Stimulated activated CD4-positive, alpha-beta T cell treated with anti-CD3 and anti-CD28 coated beads, Interleukin-12 subunit alpha, Interleukin-12 subunit beta, amount 100 ng/mL, for 48 hours (primary cell): ENCODE results near the gene C10orf71.

Experiments used
- DNase-seq, 3 donors: peaks; one replicate each; pipeline ENCODE4 v3.0.0-alpha.2; 2020; ENCODE audit warnings: low read depth in 2 of 3, low spot score in 1 of 3

Gene C10orf71

GRCh38 chr10:49332768-49333167 lies 33.8 kb downstream of the C10orf71 start:
- DNase-seq = no peak

DNA sequence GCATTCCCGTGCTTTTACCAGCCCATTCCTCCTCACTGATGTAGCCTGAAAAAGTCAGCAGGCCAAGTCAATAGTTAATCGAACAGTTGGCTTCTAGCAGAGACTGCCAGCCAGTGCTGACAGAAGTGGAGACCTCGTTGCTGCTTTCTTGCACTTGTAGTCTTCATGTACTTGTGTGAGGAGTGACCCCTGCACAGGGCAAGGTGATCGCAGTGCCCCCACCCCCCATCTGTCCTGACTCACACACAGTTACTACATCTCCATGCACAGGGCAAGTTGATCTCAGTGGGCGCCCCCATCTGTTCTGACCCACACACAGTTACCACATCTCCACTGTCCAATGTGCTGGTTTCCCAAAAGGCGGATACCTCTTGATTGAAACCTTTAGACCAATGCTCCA lies 34.2 kb downstream of the C10orf71 start:
- no peak for DNase-seq

- no peak for DNase-seq
Observed at GRCh38 chr10:49334964-49335363, 36.0 kb downstream of the C10orf71 start.

GRCh38 chr10:49335364-49335972 lies 36.5 kb downstream of the C10orf71 start:
- no peak for DNase-seq

DNA sequence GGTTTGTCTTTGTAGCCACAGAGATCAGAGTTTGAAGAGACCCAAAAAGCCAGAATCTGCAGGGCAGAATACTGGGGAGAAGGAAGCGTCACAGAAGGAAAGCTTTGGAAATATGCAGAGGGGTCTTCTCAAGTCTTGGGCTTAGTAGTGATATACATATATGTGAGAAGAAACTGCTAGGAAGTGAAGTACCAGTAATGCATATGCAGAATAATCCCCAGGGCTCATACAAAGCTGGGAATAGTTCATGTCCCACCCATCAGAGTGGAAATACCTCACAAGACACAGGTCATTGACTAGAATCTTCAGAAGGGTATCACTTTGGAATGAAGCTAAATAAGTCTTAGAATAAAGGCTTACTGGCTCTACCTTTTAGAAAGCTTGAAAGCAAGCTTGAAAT lies 39.6 kb downstream of the C10orf71 start:
- DNase-seq = no peak

GRCh38 chr10:49344840-49345239 lies 45.9 kb downstream of the C10orf71 start:
- DNase-seq = no peak

- DNase-seq = no peak
Observed at GRCh38 chr10:49347342-49347741, 48.4 kb downstream of the C10orf71 start.

GRCh38 chr10:49347827-49348226 lies 48.9 kb downstream of the C10orf71 start:
- no peak for DNase-seq

DNA sequence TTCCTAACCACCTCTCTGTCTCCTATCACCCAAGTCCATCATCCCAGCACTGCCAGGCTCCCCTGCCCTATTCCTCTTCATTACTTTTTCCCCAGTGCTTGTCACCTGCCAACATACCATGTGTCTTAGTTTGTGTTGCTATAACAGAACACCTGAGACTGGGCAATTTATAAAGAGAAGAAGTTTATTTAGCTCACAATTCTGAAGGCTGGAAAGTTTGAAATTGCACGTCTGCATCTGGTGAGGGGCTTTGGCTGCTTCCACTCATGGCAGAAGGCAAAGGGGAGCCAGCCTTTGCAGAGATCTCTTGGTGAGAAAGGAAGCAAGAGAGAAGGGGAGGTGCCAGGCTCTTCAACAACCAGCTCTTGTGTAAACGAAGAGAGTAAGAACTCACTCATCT lies 49.6 kb downstream of the C10orf71 start:
- no peak for DNase-seq

DNA sequence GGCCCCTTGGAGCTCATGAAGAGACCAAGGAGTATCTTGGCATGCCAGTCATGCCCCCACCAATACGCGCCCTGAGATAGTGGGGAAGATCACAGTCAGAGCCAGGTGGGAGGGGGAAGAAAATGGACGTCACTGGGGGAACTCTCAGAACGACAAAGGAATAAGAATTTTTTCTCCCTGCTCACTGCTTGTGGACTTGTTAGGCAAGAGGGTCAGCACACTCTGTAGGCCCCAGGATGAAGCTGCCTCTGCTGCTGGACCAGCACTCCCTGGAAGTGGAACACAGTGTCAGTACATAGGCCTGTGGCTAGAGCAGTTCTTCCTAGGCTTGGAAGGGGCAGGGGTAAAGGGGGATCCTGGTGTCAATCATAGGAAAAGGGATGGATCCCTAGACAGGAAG lies 50.4 kb downstream of the C10orf71 start:
- no peak for DNase-seq

DNA sequence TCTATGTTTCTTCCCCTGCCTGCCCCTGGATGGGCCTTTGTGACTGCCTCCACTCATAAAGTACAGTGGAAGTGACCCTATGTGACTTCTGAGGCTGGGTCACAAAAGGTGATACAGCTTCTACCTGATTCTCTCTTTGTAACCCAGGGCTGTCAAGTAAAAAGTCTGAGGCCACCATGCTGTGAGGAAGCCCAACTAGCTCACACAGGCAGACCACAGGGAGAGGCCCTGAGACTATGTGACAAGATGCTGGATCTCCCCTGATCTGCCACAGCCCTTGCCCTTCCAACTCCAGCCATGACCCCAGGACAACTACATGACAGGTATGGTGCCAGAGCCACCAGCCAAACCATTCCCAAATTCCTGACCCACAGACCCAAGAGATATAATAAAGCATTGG lies 51.2 kb downstream of the C10orf71 start:
- no peak for DNase-seq

- no peak for DNase-seq
Observed at GRCh38 chr10:49350846-49351532, 52.0 kb downstream of the C10orf71 start.

GRCh38 chr10:49351669-49352068 lies 52.7 kb downstream of the C10orf71 start:
- DNase-seq = no peak

DNA sequence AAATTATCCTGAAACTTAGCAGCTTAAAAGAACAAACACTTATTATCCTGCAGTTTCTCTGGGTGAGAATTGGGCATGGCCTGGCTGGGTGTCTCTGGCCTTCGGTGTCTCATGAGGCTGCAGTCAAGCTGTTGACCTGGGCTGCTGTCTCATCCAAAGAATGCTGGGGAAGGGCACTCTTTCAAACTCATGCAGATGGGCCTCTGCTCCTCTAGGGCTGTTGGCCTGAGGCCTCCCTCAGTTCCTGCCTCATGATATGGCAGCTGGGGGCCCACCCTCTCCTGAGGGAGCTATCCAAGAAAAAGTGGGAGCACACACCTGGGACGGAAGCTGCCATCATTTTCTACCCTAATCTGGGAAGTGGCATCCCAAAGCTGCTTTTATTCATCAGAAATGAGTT lies 53.4 kb downstream of the C10orf71 start:
- no peak for DNase-seq

GRCh38 chr10:49353026-49353894 lies 54.3 kb downstream of the C10orf71 start:
- no peak for DNase-seq

DNA sequence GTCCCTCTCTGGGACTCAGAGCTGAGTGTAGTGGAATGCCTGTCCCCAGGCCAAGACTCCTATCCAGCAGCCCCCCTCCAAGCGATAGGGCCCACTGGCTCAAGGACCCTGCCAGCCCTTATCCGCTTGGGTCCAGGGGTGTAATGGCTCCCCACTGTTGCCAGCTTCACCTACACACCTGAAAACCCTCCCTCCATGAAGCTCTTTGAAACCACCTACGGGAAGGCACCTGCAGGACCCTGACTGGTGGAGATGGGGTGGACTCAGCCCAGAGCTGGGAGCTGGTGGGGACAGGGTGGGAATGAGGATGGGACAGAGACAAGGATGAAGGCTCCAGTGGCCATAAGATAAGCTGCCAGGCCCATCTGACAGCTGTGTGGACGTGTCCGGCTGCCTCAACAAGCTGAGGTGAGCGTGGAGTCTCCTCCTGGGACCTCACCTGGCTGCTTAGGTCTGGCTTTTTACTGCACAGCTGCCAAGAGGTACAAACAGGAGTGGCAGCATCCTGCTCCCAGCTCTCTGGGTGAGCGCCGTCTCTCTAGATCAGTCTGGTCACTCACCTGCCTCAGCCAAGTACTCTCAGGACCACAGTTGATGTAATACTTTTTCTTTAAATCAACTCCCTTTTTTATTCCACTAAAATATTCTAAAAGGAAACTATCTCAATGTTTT lies 55.1 kb downstream of the C10orf71 start:
- no peak for DNase-seq

DNA sequence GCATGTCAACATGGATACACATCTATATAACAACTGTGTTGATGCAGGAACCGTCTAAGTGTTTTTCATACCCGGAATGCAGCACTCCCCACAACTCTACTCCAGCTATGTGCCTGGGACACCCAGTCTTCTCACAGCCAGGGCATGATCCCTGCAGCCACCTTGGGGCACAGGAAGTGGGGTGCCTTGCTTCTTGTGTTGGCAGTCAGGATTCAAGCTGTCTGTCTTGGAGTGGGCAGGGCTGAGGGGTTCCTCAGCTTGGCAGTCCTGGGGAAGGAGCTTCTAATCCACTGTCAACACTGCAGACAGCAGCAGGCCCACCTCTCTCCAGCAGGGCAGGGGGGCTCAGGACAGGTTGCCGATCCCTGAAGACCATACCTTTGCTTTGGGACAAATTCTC lies 55.6 kb downstream of the C10orf71 start:
- no peak for DNase-seq

- no peak for DNase-seq
Observed at GRCh38 chr10:49355221-49355620, 56.3 kb downstream of the C10orf71 start.

GRCh38 chr10:49356181-49356580 lies 57.2 kb downstream of the C10orf71 start:
- no peak for DNase-seq

DNA sequence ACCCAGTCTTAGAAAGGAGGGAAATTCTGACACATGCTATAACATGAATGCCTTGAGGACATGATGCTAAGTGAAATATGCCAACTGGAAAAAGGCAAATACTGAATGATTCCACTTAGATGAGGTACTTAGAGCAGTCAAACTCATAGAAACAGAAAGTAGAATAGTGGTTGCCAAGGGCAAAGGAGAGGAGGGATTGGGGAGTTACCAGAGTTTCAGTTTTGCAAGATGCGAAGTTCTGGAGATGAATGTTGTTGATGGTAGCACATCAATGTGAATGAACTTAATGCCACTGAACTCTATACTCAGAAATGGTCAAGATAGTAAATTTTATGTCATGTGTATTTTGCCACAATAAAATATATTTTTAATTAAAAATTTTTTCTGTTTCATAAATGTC lies 58.0 kb downstream of the C10orf71 start:
- no peak for DNase-seq

GRCh38 chr10:49357910-49358309 lies 58.9 kb downstream of the C10orf71 start:
- no peak for DNase-seq
